Aorta (tissue), 5 donors: ENCODE results near the gene CAMKMT. TPM values are rescaled to one million over a fixed set of nuclear protein-coding genes. Genes with fewer than 3 reads are reported as not detected.

Experiments used
- ATAC-seq: fragments of 200-7000 bp; cut with Tn5 transposase; one replicate; pipeline ENCODE4 v1.9.1; 2022; ENCODE audit warnings: moderate library complexity; ENCODE audit not compliant: low FRiP score
- DNase-seq, 2 donors: peaks; one replicate each; pipeline ENCODE4 v3.0.0-alpha.2; 2020
- H3K27ac ChIP-seq, 2 donors: one replicate each; pipeline ENCODE4 v1.5.1; 2013; ENCODE audit warnings: low read length in 2 of 2, mild to moderate bottlenecking in 2 of 2, moderate library complexity in 2 of 2, control low read depth in 1 of 2, inconsistent platforms in 1 of 2, low read depth in 1 of 2
- H3K27me3 ChIP-seq, 2 donors: one replicate each; pipeline ENCODE4 v1.6.1; 2013; ENCODE audit warnings: control low read depth in 1 of 2, low read length in 1 of 2, mild to moderate bottlenecking in 1 of 2, moderate library complexity in 1 of 2; ENCODE audit not compliant: insufficient read depth in 2 of 2, control insufficient read depth in 1 of 2
- H3K36me3 ChIP-seq, 2 donors: one replicate each; pipeline ENCODE4 v1.6.1; 2013; ENCODE audit warnings: control low read depth in 1 of 2, low read length in 1 of 2, mild to moderate bottlenecking in 1 of 2; ENCODE audit not compliant: insufficient read depth in 2 of 2, control insufficient read depth in 1 of 2
- H3K4me1 ChIP-seq, 2 donors: one replicate each; pipeline ENCODE4 v1.6.1; 2013; ENCODE audit warnings: low read length in 2 of 2, control low read depth in 1 of 2, mild to moderate bottlenecking in 1 of 2, moderate library complexity in 1 of 2; ENCODE audit not compliant: insufficient read depth in 2 of 2, control insufficient read depth in 1 of 2
- H3K4me3 ChIP-seq, 2 donors: one replicate each; pipeline ENCODE4 v1.5.1; 2013; ENCODE audit warnings: low read length in 2 of 2, control low read depth in 1 of 2, mild to moderate bottlenecking in 1 of 2
- H3K9me3 ChIP-seq: one replicate; pipeline ENCODE4 v1.6.1; 2013; ENCODE audit warnings: mild to moderate bottlenecking, low read length; ENCODE audit not compliant: control insufficient read depth
- WGBS, 2 donors: extraction: QIAGEN DNeasy Blood & Tissue Kit; methylation state at CpG; one replicate each; pipeline ENCODE4 v1.1.7; 2013; 5-methylcytosine and 5-hydroxymethylcytosine counted together
- intact Hi-C, 2 donors: fragments of 100-400 bp; cut with DNase I; formaldehyde crosslinking; loops; one replicate each; pipeline versions ENCODE4 v1.14.2 to v1.15.0; 2022
- polyA plus RNA-seq, 2 donors: library from polyadenylated mRNA; stranded (reverse); fragments of 200-250 nt; gene quantifications; one replicate each; pipeline ENCODE4 v1.2.3, GENCODE V29; 2013
- total RNA-seq, 2 donors: library from RNA; stranded (reverse); fragmentation: NEBNext Ultra II Directional; extraction: Animal tissue kit (Norgen Biotek cat#: 25700); gene quantifications; one replicate each; pipeline ENCODE4 v1.2.1, GENCODE V29; 2021
- donor health status: healthy with polysubstance abuse.
- donor health status: Bipolar disorder and iron deficiency.
- donor health status: DM: no; HTN: no; CAD: no.
- donor health status: DM: no; HTN: no; CAD: no.
- donor health status: DM: yes; HTN: yes; CAD: no.

The CAMKMT gene
- total and polyA plus RNA-seq, 4 donors = 3.1 to 15.2 (median 11.9) TPM

DNA sequence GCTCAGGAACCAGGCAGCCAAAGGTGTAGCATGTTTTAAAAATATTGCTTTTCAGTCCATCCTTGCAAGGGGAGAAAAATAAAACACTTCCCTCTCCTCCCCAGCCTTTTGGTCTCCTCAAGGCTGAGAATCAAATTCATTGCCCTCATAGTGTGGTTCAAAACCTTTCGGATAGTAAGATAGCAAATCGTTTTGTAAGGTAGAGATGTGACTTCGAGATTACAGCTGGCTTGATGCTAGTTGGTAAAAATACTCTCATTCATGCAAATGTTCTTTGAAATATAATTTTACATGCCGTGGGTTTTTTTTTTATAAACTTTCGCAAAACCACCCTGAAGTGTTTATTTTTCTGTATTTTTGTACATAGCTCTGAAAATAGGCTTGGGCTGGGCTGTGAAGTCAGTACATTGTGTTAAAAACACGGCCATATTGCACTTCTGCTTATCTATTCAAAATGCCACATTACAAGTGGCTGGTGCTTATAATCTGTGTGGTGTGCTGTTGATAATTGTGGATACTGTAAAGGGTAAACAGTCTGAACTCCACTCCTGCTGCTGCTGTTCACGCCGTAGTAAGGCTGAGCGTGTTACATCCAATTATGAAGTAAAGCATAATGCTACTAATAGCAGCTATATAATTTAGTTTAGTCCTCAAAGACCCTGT lies 407.7 kb downstream of the CAMKMT start:
- H3K27me3 ChIP-seq = no peaks in the 10 kb centered on the region
- no peak overlapping the region for H3K27ac ChIP-seq
- H3K4me3 ChIP-seq = no peak overlapping the region
- intact Hi-C loops = no loop called here
- H3K9me3 ChIP-seq = no peaks in the 10 kb centered on the region
- DNase-seq = no peak
- ATAC-seq = no peak
- WGBS, 2 donors = 96 to 98% methylated on average over 9 of the region's 9 CpGs
- peaks cover 0 to 1% of the 10 kb centered on the region in 2 donors for H3K36me3 ChIP-seq
- no peaks in the 10 kb centered on the region for H3K4me1 ChIP-seq

DNA sequence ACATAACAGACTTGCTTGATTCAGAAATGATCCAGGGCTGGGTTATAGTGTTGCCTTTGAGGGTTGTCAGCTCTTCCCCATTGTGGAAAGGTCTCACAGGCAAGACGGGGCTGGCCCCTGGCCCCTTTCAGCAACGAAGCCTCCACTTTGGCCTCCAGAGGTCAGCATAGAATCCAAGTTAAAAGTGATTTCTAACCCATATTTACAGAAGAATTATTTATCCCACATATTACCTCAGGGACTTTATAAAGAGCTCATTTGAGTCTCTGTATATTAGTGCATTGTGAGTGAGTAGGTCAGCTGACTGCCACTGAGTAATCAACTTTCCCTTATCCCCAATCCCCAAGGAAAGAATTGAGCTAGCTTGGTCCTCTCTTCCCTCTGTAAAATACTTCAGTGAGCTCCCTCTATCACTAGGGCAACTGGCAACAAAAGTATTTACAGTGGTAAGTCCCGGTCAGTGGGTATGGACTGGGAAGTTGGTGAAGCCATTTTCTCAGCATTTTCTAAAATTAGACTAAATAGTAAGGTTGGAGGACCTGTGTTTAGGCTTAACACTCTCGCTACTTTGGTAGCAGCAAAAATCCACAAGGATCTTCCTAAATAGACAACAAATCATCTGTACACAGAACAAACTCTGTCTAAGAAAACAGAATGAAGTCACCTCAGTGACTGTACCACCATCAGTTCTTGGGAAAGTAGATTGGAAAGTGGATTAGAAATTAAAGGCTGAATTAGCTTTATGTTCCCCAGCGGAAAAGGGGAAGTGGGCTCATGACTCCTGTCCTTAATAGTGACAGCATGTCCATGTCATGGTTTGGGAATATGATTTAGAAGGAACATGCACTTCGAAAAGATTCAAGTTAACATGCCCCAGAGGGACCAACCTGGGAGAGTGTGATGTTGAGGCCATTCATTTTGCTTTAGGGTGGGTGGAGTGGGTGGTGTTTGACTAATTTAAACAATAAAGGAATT lies 408.8 kb downstream of the CAMKMT start:
- 90 to 91% methylated on average over 6 of the region's 6 CpGs for WGBS, 2 donors
- Histone ChIP-seq H3K36me3 (peaks cover 0 to 1% of the 10 kb centered on the region in 2 donors), H3K9me3 (no peaks in the 10 kb centered on the region), H3K27me3 (no peaks in the 10 kb centered on the region), H3K4me3 (no peak overlapping the region), H3K27ac (no peak overlapping the region), H3K4me1 (no peaks in the 10 kb centered on the region)
- DNase-seq (no peak), ATAC-seq (no peak)
- intact Hi-C loops = no loop called here

DNA sequence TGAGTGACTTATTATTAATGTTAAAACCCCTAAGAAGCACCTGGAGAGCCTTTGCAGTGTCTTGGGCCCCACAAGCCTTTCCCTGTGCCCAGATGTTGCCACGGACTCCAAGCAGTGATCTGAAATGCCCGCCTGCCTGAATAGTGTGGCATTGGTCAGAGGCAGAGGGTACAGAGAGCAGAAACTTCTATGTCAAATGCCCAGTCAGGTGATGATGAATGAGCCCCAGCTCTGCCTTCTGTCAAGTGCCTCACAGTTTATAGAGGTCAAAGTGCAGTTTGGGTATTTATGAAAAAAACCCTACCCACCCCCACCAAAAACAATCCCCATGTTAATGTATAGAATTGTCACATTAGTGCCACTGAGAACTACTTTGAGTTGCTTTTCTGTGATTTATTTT lies 409.8 kb downstream of the CAMKMT start:
- H3K4me3 ChIP-seq = no peak overlapping the region
- no peak overlapping the region for H3K27ac ChIP-seq
- no peaks in the 10 kb centered on the region for H3K27me3 ChIP-seq
- DNase-seq = no peak
- 96 to 97% methylated on average over 2 of the region's 2 CpGs for WGBS, 2 donors
- intact Hi-C loops = no loop called here
- ATAC-seq = no peak
- peaks cover 0 to 1% of the 10 kb centered on the region in 2 donors for H3K36me3 ChIP-seq
- H3K4me1 ChIP-seq = no peaks in the 10 kb centered on the region
- H3K9me3 ChIP-seq = no peaks in the 10 kb centered on the region

DNA sequence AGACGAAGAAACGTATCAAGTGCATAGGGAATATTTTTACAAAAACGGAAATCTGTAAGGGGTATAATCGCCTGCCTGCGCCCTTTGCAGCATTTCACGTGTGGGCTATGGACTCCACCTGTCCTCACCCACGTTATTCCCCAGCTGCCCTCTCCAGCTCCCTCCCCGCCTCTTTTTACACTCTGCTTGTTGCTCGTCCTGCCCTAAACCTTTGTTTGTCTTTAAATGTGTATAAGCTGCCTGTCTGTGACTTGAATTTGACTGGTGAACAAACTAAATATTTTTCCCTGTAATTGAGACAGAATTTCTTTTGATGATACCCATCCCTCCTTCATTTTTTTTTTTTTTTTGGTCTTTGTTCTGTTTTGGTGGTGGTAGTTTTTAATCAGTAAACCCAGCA lies 410.4 kb downstream of the CAMKMT start:
- Histone ChIP-seq H3K4me1 (no peaks in the 10 kb centered on the region), H3K36me3 (peaks cover 0 to 1% of the 10 kb centered on the region in 2 donors), H3K4me3 (no peak overlapping the region), H3K27me3 (no peaks in the 10 kb centered on the region), H3K9me3 (no peaks in the 10 kb centered on the region), H3K27ac (no peak overlapping the region)
- 95% methylated on average over 9 of the region's 9 CpGs for WGBS, 2 donors
- DNase-seq (no peak), ATAC-seq (no peak)
- intact Hi-C loops = no loop called here

DNA sequence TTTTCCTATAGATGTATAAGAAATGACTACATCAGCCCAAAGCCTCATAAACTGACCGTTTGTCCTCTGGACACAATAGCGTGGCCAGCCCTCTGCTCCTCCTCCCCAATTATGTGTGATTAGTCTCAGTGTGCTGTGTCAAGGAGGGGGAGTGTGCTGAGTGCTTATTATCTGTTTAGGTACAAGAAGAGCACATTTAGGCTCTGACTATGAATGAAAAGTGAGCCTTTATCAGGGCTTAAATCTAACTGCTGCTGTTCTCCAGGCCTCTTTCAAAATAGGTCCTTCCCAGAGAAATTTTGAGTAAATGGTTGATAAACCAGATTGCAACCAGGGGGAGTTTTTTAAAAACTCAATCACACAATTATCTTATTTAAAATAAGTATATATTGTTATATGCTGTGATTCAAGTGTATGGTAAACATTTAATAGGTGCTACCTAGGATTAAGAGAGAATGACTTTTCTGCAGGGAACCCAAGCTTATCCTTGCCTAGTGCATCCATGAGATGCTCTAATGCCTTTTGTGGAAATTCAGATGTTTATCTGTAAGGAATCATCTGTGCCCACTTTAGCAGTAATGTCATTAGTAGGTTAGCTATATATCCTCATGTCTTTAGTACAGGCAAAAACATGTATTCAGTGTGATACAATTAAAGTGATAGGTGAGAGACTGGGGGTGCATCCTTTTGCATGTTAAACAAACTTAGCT lies 411.1 kb downstream of the CAMKMT start:
- Histone ChIP-seq H3K36me3 (peaks cover 0 to 1% of the 10 kb centered on the region in 2 donors), H3K27me3 (no peaks in the 10 kb centered on the region), H3K4me1 (no peaks in the 10 kb centered on the region), H3K4me3 (no peak overlapping the region), H3K9me3 (no peaks in the 10 kb centered on the region), H3K27ac (no peak overlapping the region)
- intact Hi-C loops = no loop called here
- ATAC-seq (no peak), DNase-seq (no peak)
- 85 to 90% methylated on average over 2 of the region's 2 CpGs for WGBS, 2 donors

DNA sequence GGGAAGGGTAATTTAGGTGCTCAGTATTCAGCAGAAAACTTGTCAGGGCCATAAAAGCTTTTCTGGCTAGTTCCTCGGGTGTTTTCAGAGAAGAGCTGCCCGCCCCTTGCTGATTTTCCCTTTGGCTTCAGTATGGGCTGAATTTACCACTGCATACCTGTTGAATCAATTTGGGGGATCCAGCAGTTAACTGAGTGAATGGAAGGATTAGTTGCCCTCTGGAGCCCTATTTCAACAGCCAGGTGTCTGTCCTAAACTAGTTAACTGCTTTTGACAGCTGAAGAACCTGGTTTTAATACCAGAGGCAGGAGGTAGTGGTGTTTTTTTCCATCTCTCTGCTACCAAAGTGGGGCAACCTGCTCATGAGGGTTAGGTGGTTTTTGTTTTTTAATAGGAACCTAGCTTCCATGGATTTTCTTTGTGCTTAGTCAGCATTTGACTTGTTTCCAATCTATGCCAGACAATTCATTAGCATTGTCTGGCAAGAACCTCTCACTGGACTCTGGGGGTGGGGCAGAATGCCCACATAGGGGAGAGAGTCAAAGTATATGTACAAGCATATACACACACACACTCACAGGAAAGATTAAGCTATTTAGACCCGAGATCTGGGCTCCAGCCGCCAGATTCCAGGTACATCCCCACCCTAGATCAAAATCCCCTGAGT lies 413.2 kb downstream of the CAMKMT start:
- Histone ChIP-seq H3K27me3 (no peaks in the 10 kb centered on the region), H3K4me1 (no peaks in the 10 kb centered on the region), H3K36me3 (peaks cover 0 to 1% of the 10 kb centered on the region in 2 donors), H3K27ac (no peak overlapping the region), H3K9me3 (no peaks in the 10 kb centered on the region), H3K4me3 (no peak overlapping the region)
- intact Hi-C loops = no loop called here
- ATAC-seq (no peak), DNase-seq (no peak)
- 97 to 100% methylated on average over 4 of the region's 4 CpGs for WGBS, 2 donors

DNA sequence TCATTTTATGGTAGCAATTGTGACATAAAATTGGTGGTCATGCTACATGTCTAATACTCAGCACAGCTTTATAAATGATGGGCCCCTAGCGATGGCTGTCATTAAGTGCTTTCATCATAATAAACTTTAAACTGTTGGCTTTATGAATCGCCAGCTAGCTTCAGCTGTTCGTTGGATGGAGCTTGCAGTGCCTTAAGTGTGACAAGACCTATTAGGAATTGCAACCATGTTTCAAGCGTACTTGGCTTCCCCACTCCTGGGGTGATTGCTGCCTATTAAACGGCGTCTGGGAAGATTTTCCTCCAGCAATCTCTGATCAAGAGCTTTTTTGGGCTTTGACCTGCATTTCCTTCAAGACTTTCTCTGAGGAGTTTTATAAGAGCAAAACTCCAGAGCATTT lies 415.3 kb downstream of the CAMKMT start:
- ATAC-seq (no peak), DNase-seq (no peak)
- Histone ChIP-seq H3K4me1 (no peaks in the 10 kb centered on the region), H3K27ac (no peak overlapping the region), H3K9me3 (peaks cover 5% of the 10 kb centered on the region), H3K27me3 (no peaks in the 10 kb centered on the region), H3K4me3 (no peak overlapping the region), H3K36me3 (peaks cover 0 to 1% of the 10 kb centered on the region in 2 donors)
- 32 to 47% methylated on average over 6 of the region's 6 CpGs for WGBS, 2 donors
- intact Hi-C loops = no loop called here

DNA sequence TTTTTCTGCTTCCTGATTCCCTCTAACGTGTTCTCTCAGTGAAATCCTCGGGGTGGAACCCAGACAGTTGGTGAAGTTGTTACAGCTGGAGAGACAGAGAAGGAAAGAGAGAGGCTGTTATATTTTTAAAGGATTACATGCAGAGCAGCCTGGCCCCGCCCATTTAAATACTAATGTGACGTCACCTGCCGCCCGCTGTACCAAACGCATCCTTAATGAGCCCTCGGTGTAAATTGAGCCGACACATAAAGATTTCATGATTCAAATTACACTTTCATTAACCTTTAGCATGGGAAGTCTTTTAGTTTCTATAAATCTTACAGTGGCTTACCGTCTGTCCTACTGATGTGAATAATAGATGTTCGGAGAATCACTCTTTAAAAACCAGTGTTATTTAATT lies 415.8 kb downstream of the CAMKMT start:
- 20 to 28% methylated on average over 11 of the region's 11 CpGs for WGBS, 2 donors
- ATAC-seq (no peak), DNase-seq (no peak)

More for the DNA sequence above, 415.8 kb downstream of the CAMKMT start:
- H3K9me3 ChIP-seq = peaks cover 5% of the 10 kb centered on the region
- H3K36me3 ChIP-seq = peaks cover 0 to 1% of the 10 kb centered on the region in 2 donors
- H3K4me3 ChIP-seq = no peak overlapping the region
- intact Hi-C loops = no loop called here
- H3K4me1 ChIP-seq = no peaks in the 10 kb centered on the region
- no peak overlapping the region for H3K27ac ChIP-seq
- H3K27me3 ChIP-seq = no peaks in the 10 kb centered on the region
